ENCODE data around the gene PLBD2.

Gene PLBD2

DNA sequence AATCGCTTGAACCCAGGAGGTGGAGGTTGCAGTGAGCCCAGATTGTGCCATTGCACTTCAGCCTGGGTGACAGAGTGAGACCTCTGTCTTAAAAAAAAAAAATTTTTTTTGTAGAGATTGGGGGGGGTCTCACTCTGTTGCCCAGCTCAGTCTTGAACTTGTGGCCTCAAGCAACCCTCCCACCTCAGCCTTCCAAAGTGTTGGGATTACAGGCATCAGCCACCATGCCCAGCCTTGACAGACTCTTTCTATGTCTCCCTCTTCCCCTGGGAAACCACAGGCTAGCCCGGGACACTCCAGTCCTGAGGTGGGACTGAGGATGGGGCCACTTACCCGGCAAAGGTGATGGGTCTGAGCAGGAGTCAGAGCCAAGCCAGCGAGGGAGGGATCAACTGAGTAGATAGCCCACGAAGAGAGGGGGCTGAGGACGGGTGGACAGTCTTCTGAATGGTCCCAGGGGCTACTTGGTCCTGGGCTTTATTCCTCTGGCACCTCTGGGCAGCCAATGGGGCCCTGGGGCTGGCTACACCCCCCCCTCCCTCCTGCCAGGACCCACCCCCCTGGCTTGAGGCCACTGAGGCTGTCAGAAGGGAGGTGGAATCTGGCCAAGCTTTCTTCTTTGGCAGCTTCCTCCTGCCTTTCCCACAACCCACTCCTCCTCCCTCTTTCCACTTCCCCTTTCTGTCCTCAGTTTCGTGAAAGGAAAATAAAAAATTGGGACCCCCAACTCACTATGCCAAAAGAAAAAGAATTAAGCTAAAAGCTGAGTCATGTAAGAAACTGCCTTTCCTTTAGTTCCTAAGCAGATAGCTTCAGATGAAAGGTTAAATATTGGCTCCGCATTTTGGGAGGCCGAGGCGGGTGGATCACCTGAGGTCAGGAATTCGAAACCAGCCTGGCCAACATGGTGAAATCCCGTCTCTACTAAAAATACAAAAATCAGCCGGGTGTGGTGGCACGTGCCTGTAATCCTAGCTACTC, 45.3 kb downstream of the PLBD2 start, which contains the start of gene SDS:
SDS (minus strand) TSS at position 453 of the 981 bp plus-strand sequence. CDS start 4,179 bp downstream, outside the sequence.
- TF ChIP-seq, protein P1, sequence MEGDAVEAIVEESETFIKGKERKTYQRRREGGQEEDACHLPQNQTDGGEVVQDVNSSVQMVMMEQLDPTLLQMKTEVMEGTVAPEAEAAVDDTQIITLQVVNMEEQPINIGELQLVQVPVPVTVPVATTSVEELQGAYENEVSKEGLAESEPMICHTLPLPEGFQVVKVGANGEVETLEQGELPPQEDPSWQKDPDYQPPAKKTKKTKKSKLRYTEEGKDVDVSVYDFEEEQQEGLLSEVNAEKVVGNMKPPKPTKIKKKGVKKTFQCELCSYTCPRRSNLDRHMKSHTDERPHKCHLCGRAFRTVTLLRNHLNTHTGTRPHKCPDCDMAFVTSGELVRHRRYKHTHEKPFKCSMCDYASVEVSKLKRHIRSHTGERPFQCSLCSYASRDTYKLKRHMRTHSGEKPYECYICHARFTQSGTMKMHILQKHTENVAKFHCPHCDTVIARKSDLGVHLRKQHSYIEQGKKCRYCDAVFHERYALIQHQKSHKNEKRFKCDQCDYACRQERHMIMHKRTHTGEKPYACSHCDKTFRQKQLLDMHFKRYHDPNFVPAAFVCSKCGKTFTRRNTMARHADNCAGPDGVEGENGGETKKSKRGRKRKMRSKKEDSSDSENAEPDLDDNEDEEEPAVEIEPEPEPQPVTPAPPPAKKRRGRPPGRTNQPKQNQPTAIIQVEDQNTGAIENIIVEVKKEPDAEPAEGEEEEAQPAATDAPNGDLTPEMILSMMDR (IDR thresholded peaks at IDR 0.05; ENCODE audit: control insufficient read depth, extremely low read depth, insufficient read depth): no peak
- no peak for DNase-seq (ENCODE audit: low read depth)
- H3K4me3 ChIP-seq (ENCODE audit: low read depth, low read length): no peak within 1 kb of the TSS

- no peak overlapping the region for H3K4me3 ChIP-seq (ENCODE audit: low read depth, low read length)
- DNase-seq (ENCODE audit: low read depth): no peak
- TF ChIP-seq, protein P1 (IDR thresholded peaks at IDR 0.05; ENCODE audit: control insufficient read depth, extremely low read depth, insufficient read depth): no peak
Measured at GRCh38 chr12:113405694-113406093, 47.3 kb downstream of the PLBD2 start.

DNA sequence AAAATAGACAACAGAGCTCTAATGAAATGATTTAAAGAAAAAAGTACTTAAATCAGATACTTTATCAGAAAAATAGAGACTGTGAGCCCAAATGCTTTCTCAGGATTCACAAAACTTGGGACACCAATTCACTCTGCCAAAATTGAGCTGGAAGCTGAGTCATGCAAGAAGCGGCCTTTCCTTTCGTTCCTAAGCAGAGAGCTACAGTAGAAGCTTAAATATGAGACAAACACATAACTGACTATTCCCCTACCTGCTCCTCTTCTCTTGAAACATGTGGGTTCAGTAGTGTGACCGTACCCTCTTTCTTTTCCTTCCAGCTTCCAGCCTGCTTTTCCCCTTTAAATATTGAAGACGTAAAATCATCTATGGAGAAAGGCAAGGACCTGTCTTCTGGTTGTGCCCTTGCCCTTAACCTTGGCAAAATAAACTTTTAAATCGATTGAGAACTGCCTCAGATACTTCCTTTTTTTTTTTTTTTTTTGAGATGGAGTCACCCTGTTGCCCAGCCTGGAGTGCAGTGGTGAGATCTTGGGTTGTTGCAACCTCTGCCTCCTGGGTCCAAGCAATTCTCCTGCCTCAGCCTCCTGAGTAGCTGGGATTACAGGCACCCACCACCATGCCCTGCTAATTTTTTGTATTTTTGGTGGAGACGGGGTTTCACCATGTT, 49.7 kb downstream of the PLBD2 start:
- TF ChIP-seq, protein P1 (IDR thresholded peaks at IDR 0.05; ENCODE audit: control insufficient read depth, extremely low read depth, insufficient read depth): no peak
- DNase-seq (ENCODE audit: low read depth): no peak
- H3K4me3 ChIP-seq (ENCODE audit: low read depth, low read length): no peak overlapping the region

- H3K4me3 ChIP-seq (ENCODE audit: low read depth, low read length): no peak overlapping the region
- no peak for DNase-seq (ENCODE audit: low read depth)
- TF ChIP-seq, protein P1 (IDR thresholded peaks at IDR 0.05; ENCODE audit: control insufficient read depth, extremely low read depth, insufficient read depth): no peak
Measured at GRCh38 chr12:113408756-113409298, 50.4 kb downstream of the PLBD2 start.

DNA sequence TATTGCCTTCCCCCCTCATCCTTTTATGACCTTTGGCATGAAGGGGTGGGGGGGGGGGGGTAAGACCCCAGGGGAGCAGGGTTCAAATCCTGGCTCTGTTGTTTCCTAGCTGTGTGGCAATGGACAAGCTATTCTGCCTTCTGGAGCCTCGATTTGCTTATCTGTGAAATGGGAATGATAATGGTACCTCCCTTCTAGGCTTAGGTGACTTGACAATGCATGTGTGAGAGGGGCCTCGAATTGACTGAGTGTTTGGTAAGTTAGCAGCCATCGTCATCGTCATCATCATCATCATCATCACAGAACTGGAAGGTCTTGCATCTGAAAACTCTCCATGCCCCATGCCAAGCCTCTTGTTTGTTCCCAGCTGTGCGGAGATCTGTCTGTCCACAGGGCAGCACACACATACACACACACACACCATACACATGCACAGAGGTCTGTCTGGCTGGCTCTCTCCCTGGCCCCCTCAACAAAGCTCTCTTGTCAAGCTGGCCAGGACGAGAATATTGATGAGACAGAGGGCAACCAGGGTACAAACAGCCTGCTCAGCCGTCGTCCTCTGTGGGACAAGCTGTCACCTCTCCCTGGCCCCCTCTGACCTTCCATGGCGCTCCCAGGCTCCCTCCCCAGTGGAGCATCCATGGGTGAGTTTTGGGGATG, 51.2 kb downstream of the PLBD2 start:
- TF ChIP-seq, protein P1 (IDR thresholded peaks at IDR 0.05; ENCODE audit: control insufficient read depth, extremely low read depth, insufficient read depth): no peak
- no peak overlapping the region for H3K4me3 ChIP-seq (ENCODE audit: low read depth, low read length)
- DNase-seq (ENCODE audit: low read depth): no peak

GRCh38 chr12:113413488-113413939, 55.1 kb downstream of the PLBD2 start:
- no peak for DNase-seq (ENCODE audit: low read depth)

More at GRCh38 chr12:113413488-113413939, 55.1 kb downstream of the PLBD2 start:
- TF ChIP-seq, protein P1 (IDR thresholded peaks at IDR 0.05; ENCODE audit: control insufficient read depth, extremely low read depth, insufficient read depth): no peak
- H3K4me3 ChIP-seq (ENCODE audit: low read depth, low read length): no peak overlapping the region
